Thyroid gland (tissue), 4 donors: ENCODE measurements around the gene LDB3.

Experiments used
- CTCF ChIP-seq, 6 experiments: fragments of 200-600 bp in 3 of 6; fragments of 450-650 bp in 3 of 6; sonication (generic) in 3 of 6; IDR thresholded peaks; one replicate each; pipeline ENCODE4 v1.5.1; 2016 to 2019; ENCODE audit warnings: antibody characterized with exemption in 6 of 6, mild to moderate bottlenecking in 2 of 6, inconsistent platforms in 1 of 6, moderate library complexity in 1 of 6
- POLR2A ChIP-seq, 2 donors: fragments of 450-650 bp; IDR thresholded peaks; one replicate each; pipeline ENCODE4 v1.6.1; 2017; ENCODE audit warnings: antibody characterized with exemption in 2 of 2, mild to moderate bottlenecking in 2 of 2, moderate library complexity in 1 of 2

DNA sequence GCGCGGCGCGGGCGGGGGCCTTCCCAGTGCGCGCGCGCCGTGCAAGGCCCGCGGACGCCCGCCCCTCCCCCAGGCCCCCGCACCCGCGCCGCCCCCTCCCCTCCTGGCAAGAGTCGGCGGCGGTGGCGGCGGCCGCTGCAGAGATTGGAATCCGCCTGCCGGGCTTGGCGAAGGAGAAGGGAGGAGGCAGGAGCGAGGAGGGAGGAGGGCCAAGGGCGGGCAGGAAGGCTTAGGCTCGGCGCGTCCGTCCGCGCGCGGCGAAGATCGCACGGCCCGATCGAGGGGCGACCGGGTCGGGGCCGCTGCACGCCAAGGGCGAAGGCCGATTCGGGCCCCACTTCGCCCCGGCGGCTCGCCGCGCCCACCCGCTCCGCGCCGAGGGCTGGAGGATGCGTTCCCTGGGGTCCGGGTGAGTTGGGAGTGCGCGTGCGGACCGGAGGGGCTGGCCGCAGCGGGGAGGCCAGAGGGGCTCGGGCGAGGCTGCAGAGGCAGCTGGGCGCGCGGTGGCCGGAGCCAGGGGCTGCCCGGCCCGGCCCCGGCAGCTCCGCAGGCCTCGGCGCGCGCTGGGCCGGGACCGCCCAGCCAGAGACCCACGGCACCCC, 88.3 kb downstream of the LDB3 start, which contains the start of gene BMPR1A:
- TF ChIP-seq CTCF (IDR thresholded peaks at IDR 0.05), result no peak
- peak; percentile 32 to 80 for TF ChIP-seq POLR2A (IDR thresholded peaks at IDR 0.05)
